ENCODE results near the gene SHQ1. TPM values are rescaled to one million over a fixed set of nuclear protein-coding genes. Genes with fewer than 3 reads are reported as not detected.
"Not testable (repeated sequence)": the region's sequence is repeated elsewhere in the genome, so short reads cannot be mapped to it uniquely, and the experiment has no call there.

The SHQ1 gene
- total RNA-seq, 1 experiment from 2014 or later = 22.3 TPM

DNA sequence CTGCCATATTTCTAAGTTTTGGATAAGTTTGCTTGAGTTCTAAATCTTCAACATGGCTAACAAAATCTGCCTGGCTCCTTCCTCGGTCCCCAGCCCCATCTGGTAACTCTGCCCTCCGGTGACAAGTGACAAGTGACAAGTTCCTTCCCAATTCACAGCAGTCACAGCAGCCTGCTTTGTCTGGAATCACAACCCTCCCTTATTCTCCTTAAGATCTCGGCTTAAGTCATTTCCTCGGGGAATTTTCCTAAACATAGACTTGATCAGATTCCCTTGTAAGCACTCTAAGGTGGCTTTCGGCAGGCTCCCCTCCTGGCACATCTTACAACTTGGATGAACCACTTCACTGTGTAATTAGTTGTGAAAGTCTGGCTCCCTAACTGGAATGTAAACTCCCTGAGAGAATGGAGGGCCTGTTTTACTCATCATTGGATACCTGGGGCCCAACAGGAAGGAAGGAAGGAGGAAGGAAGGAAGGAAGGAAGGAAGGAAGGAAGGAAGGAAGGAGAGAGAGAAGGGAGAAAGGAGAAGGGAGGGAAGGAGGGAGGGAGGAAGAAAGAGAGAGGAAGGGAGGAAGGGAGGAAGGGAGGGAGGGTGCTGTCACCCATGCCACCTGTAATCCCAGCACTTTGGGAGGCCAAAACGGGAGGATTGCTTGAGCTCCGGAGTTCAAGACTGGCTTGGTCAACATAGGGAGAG is 126.4 kb downstream of the SHQ1 start:
- DNase-seq = no peak
- no peaks in the 10 kb centered on the region for H3K9me3 ChIP-seq (ENCODE audit: low read length)

DNA sequence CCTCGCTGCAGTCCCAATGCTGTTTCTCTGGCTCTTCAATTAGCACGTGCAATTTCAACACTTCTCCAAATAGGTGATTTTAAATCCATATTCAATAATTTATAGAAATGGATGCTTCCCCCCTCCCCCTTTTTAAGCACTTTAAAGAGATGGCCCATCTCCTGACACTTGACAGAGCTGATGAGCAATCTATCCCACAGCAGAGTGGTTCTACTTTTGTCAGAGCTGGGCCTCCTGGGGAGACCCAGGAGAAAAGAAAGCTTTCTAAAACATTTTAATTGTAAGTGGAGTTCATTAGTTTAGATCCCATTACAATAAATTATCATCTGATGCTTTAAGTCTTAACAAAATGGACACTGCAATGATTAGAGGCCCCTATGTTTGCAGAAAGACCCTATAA is 127.7 kb downstream of the SHQ1 start:
- no peaks in the 10 kb centered on the region for H3K27me3 ChIP-seq (ENCODE audit: low read length)
- H2AFZ ChIP-seq (ENCODE audit: low read length) = no peak overlapping the region
- H3K4me3 ChIP-seq (ENCODE audit: low read length) = no peak overlapping the region
- no peaks in the 10 kb centered on the region for H3K9me3 ChIP-seq (ENCODE audit: low read length)
- no peaks in the 10 kb centered on the region for H3K36me3 ChIP-seq (ENCODE audit: insufficient read depth, low read length)
- H4K20me1 ChIP-seq (ENCODE audit: insufficient read depth, low read depth, low read length) = no peaks in the 10 kb centered on the region
- no peaks in the 10 kb centered on the region for H3K4me1 ChIP-seq (ENCODE audit: low read length)
- H3K9me2 ChIP-seq (replicated peaks; ENCODE audit: insufficient read depth, low read length) = no peaks in the 10 kb centered on the region
- H3K79me2 ChIP-seq (ENCODE audit: low read length) = no peaks in the 10 kb centered on the region
- H3K27ac ChIP-seq (ENCODE audit: low read length) = no peak overlapping the region
- no peak overlapping the region for H3K9ac ChIP-seq (ENCODE audit: low read length)
- H3K4me2 ChIP-seq (ENCODE audit: low read depth, low read length, poor library complexity, severe bottlenecking) = no peak overlapping the region
- no peak for DNase-seq

More for the DNA sequence above, 126.4 kb downstream of the SHQ1 start:
- H3K4me2 ChIP-seq (ENCODE audit: low read depth, low read length, poor library complexity, severe bottlenecking) = no peak overlapping the region
- H3K27me3 ChIP-seq (ENCODE audit: low read length) = no peaks in the 10 kb centered on the region
- no peaks in the 10 kb centered on the region for H3K79me2 ChIP-seq (ENCODE audit: low read length)
- no peaks in the 10 kb centered on the region for H4K20me1 ChIP-seq (ENCODE audit: insufficient read depth, low read depth, low read length)
- no peaks in the 10 kb centered on the region for H3K36me3 ChIP-seq (ENCODE audit: insufficient read depth, low read length)
- H3K9ac ChIP-seq (ENCODE audit: low read length) = no peak overlapping the region
- no peaks in the 10 kb centered on the region for H3K9me2 ChIP-seq (replicated peaks; ENCODE audit: insufficient read depth, low read length)
- no peaks in the 10 kb centered on the region for H3K4me1 ChIP-seq (ENCODE audit: low read length)
- no peak overlapping the region for H3K4me3 ChIP-seq (ENCODE audit: low read length)
- no peak overlapping the region for H2AFZ ChIP-seq (ENCODE audit: low read length)
- H3K27ac ChIP-seq (ENCODE audit: low read length) = no peak overlapping the region

DNA sequence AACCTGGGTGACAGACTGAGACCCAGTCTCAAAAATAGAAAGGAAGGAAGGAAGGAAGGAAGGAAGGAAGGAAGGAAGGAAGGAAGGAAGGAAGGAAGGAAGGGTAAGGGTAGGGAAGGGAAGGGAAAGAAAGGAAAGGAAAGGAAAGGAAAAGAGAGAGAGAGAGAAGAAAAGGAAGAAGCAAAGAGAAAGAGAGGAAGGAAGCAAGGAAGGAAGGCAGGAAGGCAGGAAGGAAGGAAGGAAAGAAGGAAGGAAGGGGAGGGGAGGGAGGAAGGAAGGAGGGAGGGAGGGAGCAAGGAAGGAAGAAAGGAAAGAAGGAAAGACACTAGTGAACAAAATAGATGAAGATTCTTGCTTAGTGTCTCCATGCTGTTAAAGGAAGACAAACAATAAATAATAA is 129.1 kb downstream of the SHQ1 start:
- H3K4me1 ChIP-seq (ENCODE audit: low read length) = no peaks in the 10 kb centered on the region
- no peaks in the 10 kb centered on the region for H3K79me2 ChIP-seq (ENCODE audit: low read length)
- H3K4me2 ChIP-seq (ENCODE audit: low read depth, low read length, poor library complexity, severe bottlenecking) = no peak overlapping the region
- no peak overlapping the region for H3K27ac ChIP-seq (ENCODE audit: low read length)
- H3K27me3 ChIP-seq (ENCODE audit: low read length) = no peaks in the 10 kb centered on the region
- H3K9me3 ChIP-seq (ENCODE audit: low read length) = no peaks in the 10 kb centered on the region
- no peaks in the 10 kb centered on the region for H4K20me1 ChIP-seq (ENCODE audit: insufficient read depth, low read depth, low read length)
- H2AFZ ChIP-seq (ENCODE audit: low read length) = no peak overlapping the region
- no peak for DNase-seq
- H3K9ac ChIP-seq (ENCODE audit: low read length) = no peak overlapping the region
- no peaks in the 10 kb centered on the region for H3K36me3 ChIP-seq (ENCODE audit: insufficient read depth, low read length)
- no peaks in the 10 kb centered on the region for H3K9me2 ChIP-seq (replicated peaks; ENCODE audit: insufficient read depth, low read length)
- H3K4me3 ChIP-seq (ENCODE audit: low read length) = no peak overlapping the region

DNA sequence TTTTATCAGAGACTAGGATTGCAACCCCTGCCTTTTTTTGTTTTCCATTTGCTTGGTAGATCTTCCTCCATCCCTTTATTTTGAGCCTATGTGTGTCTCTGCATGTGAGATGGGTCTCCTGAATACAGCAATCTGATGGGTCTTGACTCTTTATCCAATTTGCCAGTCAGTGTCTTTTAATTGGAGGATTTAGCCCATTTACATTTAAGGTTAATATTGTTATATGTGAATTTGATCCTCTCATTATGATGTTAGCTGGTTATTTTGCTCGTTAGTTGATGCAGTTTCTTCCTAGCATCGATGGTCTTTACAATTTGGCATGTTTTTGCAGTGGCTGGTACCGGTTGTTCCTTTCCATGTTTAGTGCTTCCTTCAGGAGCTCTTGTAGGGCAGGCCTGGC is 134.1 kb downstream of the SHQ1 start:
- not testable (repeated sequence) for DNase-seq; H3K9ac ChIP-seq (ENCODE audit: low read length); H3K79me2 ChIP-seq (ENCODE audit: low read length); H3K27ac ChIP-seq (ENCODE audit: low read length); H3K4me1 ChIP-seq (ENCODE audit: low read length); H3K4me3 ChIP-seq (ENCODE audit: low read length); H3K9me2 ChIP-seq (replicated peaks; ENCODE audit: insufficient read depth, low read length); H3K9me3 ChIP-seq (ENCODE audit: low read length); H3K4me2 ChIP-seq (ENCODE audit: low read depth, low read length, poor library complexity, severe bottlenecking); H2AFZ ChIP-seq (ENCODE audit: low read length); H3K36me3 ChIP-seq (ENCODE audit: insufficient read depth, low read length); H4K20me1 ChIP-seq (ENCODE audit: insufficient read depth, low read depth, low read length); H3K27me3 ChIP-seq (ENCODE audit: low read length)

DNA sequence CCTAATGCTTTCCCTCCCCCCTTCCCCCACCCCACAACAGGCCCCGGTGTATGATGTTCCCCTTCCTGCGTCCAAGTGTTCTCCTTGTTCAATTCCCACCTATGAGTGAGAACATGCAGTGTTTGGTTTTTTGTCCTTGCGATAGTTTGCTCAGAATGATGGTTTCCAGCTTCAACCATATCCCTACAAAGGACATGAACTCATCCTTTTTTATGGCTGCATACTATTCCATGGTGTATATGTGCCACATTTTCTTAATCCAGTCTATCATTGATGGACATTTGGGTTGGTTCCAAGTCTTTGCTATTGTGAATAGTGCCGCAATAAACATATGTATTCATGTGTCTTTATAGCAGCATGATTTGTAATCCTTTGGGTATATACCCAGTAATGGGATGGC is 137.8 kb downstream of the SHQ1 start:
- not testable (repeated sequence) for DNase-seq; H4K20me1 ChIP-seq (ENCODE audit: insufficient read depth, low read depth, low read length); H3K36me3 ChIP-seq (ENCODE audit: insufficient read depth, low read length); H3K9me2 ChIP-seq (replicated peaks; ENCODE audit: insufficient read depth, low read length); H3K79me2 ChIP-seq (ENCODE audit: low read length); H3K27me3 ChIP-seq (ENCODE audit: low read length); H3K27ac ChIP-seq (ENCODE audit: low read length); H2AFZ ChIP-seq (ENCODE audit: low read length); H3K9me3 ChIP-seq (ENCODE audit: low read length); H3K4me2 ChIP-seq (ENCODE audit: low read depth, low read length, poor library complexity, severe bottlenecking); H3K9ac ChIP-seq (ENCODE audit: low read length); H3K4me3 ChIP-seq (ENCODE audit: low read length); H3K4me1 ChIP-seq (ENCODE audit: low read length)

DNA sequence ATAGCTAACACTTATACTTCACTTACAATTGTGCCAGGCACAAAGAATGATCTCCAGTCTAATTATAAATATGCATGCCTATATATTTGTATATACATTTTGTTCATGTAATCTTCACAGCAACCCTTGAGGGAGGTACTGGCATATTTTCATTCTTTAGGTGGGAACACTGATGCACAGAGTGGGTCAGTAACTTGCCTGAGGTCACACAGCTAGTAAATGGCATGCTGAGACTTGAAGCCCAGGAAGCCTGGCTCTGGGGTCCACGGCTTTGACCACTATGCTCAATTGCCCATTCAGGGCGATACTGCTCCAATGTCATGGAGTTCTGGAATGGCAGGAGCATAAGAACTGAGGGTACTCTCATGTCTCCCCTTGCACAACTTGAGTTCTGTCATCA is 139.8 kb downstream of the SHQ1 start:
- Histone ChIP-seq H3K79me2 (ENCODE audit: low read length) (no peaks in the 10 kb centered on the region), H3K9ac (ENCODE audit: low read length) (no peak overlapping the region), H3K27ac (ENCODE audit: low read length) (no peak overlapping the region), H3K4me2 (ENCODE audit: low read depth, low read length, poor library complexity, severe bottlenecking) (no peak overlapping the region), H3K9me3 (ENCODE audit: low read length) (no peaks in the 10 kb centered on the region), H4K20me1 (ENCODE audit: insufficient read depth, low read depth, low read length) (no peaks in the 10 kb centered on the region), H3K4me1 (ENCODE audit: low read length) (no peaks in the 10 kb centered on the region), H3K9me2 (replicated peaks; ENCODE audit: insufficient read depth, low read length) (no peaks in the 10 kb centered on the region), H3K36me3 (ENCODE audit: insufficient read depth, low read length) (no peaks in the 10 kb centered on the region), H3K4me3 (ENCODE audit: low read length) (no peak overlapping the region), H2AFZ (ENCODE audit: low read length) (no peak overlapping the region), H3K27me3 (ENCODE audit: low read length) (no peaks in the 10 kb centered on the region)
- DNase-seq = no peak

DNA sequence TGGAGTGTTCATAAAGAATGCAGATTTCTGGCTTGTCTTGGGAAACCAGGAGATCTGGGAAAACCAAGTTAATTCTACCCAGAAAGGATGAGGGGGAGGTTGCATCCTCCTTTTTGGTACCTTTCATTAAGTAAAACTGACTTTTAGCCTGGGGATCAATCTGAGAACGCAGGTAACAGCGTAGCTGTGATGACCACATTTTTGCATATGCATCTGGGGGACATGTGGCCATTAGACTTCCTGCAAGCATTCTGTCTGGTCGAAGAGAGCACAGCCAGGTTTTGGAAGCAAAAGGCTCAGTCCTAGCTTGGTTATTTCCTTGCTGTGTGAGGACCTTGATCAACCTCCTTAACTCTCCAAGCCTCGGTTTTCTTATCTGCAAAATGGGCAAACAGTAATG is 145.2 kb downstream of the SHQ1 start:
- H3K4me1 ChIP-seq (ENCODE audit: low read length) = no peaks in the 10 kb centered on the region
- DNase-seq = no peak
- no peak overlapping the region for H2AFZ ChIP-seq (ENCODE audit: low read length)
- H3K27ac ChIP-seq (ENCODE audit: low read length) = no peak overlapping the region
- no peaks in the 10 kb centered on the region for H3K9me3 ChIP-seq (ENCODE audit: low read length)
- no peak overlapping the region for H3K4me3 ChIP-seq (ENCODE audit: low read length)
- no peak overlapping the region for H3K9ac ChIP-seq (ENCODE audit: low read length)
- H3K27me3 ChIP-seq (ENCODE audit: low read length) = no peaks in the 10 kb centered on the region
- no peak overlapping the region for H3K4me2 ChIP-seq (ENCODE audit: low read depth, low read length, poor library complexity, severe bottlenecking)
- no peaks in the 10 kb centered on the region for H3K79me2 ChIP-seq (ENCODE audit: low read length)
- H3K9me2 ChIP-seq (replicated peaks; ENCODE audit: insufficient read depth, low read length) = no peaks in the 10 kb centered on the region
- no peaks in the 10 kb centered on the region for H3K36me3 ChIP-seq (ENCODE audit: insufficient read depth, low read length)
- H4K20me1 ChIP-seq (ENCODE audit: insufficient read depth, low read depth, low read length) = no peaks in the 10 kb centered on the region

DNA sequence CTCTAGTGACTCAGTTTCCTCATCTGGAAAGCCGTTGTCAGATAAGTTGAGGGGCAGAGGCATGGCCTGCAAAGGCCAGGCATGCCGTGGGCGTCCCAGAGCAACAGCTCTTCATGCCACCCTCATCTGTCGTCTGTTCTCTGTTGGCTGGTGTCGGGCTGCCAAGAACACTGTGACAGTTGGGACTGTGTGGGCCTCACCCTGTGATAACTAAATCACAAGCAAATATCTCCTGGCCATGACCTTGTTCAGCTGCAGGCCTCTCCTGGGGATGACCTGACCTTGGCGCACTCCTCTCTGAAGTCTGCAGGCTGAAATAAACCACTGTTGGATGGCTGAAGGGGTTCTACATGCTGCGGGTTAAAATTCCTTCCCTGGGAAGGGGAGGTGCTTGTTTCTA is 145.9 kb downstream of the SHQ1 start:
- H3K9me2 ChIP-seq (replicated peaks; ENCODE audit: insufficient read depth, low read length) = no peaks in the 10 kb centered on the region
- no peaks in the 10 kb centered on the region for H4K20me1 ChIP-seq (ENCODE audit: insufficient read depth, low read depth, low read length)
- H3K4me3 ChIP-seq (ENCODE audit: low read length) = no peak overlapping the region
- no peak overlapping the region for H3K9ac ChIP-seq (ENCODE audit: low read length)
- no peaks in the 10 kb centered on the region for H3K79me2 ChIP-seq (ENCODE audit: low read length)
- H3K36me3 ChIP-seq (ENCODE audit: insufficient read depth, low read length) = no peaks in the 10 kb centered on the region
- no peaks in the 10 kb centered on the region for H3K4me1 ChIP-seq (ENCODE audit: low read length)
- no peak overlapping the region for H2AFZ ChIP-seq (ENCODE audit: low read length)
- no peak overlapping the region for H3K4me2 ChIP-seq (ENCODE audit: low read depth, low read length, poor library complexity, severe bottlenecking)
- no peak for DNase-seq
- H3K27ac ChIP-seq (ENCODE audit: low read length) = no peak overlapping the region
- no peaks in the 10 kb centered on the region for H3K9me3 ChIP-seq (ENCODE audit: low read length)
- H3K27me3 ChIP-seq (ENCODE audit: low read length) = no peaks in the 10 kb centered on the region

DNA sequence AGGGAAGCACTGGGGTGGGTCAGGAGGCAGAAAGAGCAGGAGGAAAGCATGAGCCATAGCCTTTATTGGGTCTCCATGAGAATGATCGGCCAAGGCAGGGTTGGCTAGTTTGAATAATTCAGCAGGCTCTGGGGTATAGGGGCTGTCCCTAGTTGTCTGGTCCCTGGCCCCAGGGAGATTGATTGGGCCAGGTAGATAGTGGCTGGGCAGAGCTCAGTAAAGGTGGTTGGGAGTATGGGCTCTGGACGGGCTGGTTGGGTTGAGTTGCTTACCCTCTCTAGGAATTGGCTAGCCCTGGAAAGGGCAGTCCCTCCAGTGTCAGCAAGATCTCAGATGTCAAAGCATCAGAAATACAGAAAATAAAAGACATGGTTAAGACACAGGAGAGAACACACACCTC is 148.1 kb downstream of the SHQ1 start:
- Histone ChIP-seq H3K27me3 (ENCODE audit: low read length) (no peaks in the 10 kb centered on the region), H2AFZ (ENCODE audit: low read length) (no peak overlapping the region), H3K27ac (ENCODE audit: low read length) (no peak overlapping the region), H3K79me2 (ENCODE audit: low read length) (no peaks in the 10 kb centered on the region), H3K4me3 (ENCODE audit: low read length) (no peak overlapping the region), H3K9ac (ENCODE audit: low read length) (no peak overlapping the region), H3K9me2 (replicated peaks; ENCODE audit: insufficient read depth, low read length) (no peaks in the 10 kb centered on the region), H4K20me1 (ENCODE audit: insufficient read depth, low read depth, low read length) (no peaks in the 10 kb centered on the region), H3K4me1 (ENCODE audit: low read length) (no peaks in the 10 kb centered on the region), H3K4me2 (ENCODE audit: low read depth, low read length, poor library complexity, severe bottlenecking) (no peak overlapping the region), H3K36me3 (ENCODE audit: insufficient read depth, low read length) (no peaks in the 10 kb centered on the region), H3K9me3 (ENCODE audit: low read length) (no peaks in the 10 kb centered on the region)
- DNase-seq = no peak
